ENCODE data around the gene FAM184B.

Gene FAM184B

DNA sequence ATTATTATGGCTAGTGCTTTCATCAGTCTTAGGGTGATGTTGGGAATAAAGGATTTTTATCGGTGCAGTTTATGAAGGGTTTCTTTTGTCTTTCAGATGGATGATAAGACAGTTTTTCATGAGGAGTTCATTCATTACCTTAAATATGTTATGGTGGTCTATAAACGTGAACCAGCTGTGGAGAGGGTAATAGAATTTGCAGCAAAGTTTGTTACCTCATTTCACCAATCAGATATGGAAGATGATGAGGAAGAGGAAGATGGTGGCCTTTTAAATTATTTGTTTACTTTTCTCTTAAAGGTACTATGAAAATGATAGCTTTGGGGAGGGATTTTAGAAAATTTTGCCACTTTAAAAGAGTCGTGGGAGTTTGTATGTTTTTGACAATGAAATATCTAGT is 30.7 kb upstream of the FAM184B start:
- DNase-seq (ENCODE audit: low read depth) = no peak
- TF ChIP-seq, protein P1, sequence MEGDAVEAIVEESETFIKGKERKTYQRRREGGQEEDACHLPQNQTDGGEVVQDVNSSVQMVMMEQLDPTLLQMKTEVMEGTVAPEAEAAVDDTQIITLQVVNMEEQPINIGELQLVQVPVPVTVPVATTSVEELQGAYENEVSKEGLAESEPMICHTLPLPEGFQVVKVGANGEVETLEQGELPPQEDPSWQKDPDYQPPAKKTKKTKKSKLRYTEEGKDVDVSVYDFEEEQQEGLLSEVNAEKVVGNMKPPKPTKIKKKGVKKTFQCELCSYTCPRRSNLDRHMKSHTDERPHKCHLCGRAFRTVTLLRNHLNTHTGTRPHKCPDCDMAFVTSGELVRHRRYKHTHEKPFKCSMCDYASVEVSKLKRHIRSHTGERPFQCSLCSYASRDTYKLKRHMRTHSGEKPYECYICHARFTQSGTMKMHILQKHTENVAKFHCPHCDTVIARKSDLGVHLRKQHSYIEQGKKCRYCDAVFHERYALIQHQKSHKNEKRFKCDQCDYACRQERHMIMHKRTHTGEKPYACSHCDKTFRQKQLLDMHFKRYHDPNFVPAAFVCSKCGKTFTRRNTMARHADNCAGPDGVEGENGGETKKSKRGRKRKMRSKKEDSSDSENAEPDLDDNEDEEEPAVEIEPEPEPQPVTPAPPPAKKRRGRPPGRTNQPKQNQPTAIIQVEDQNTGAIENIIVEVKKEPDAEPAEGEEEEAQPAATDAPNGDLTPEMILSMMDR (conservative IDR thresholded peaks at IDR 0.05; ENCODE audit: low read depth, low read length) = no peak
- peak overlapping the region; percentile 84 for H3K4me3 ChIP-seq (ENCODE audit: low read depth, low read length)

DNA sequence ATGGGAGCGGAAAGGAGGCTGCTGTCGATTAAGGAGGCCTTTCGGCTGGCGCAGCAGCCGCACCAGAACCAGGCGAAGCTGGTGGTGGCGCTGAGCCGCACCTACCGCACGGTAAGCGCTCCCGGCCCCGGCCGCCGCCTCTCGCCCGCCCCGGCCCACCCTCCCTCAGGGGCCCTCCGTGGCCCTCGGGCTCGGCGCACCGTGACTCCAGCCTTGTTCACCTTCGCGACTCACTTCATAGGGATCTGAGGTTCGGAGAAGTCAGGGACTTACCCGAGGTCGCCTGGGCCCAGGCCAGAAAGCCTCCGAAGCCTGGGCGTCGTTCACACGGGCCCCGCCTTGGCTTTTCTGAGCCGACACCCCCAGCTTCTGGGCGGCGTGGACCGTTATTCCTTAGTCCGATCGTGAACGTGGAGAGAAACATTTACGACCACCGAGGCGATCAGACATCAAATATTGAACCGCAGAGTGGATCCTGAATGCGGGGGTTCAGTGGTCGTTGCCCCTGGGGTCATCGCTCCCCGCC is 29.7 kb upstream of the FAM184B start:
- peak overlapping the region; percentile 84 for H3K4me3 ChIP-seq (ENCODE audit: low read depth, low read length)
- DNase-seq (ENCODE audit: low read depth) = no peak
- TF ChIP-seq, protein P1 (conservative IDR thresholded peaks at IDR 0.05; ENCODE audit: low read depth, low read length) = no peak

DNA sequence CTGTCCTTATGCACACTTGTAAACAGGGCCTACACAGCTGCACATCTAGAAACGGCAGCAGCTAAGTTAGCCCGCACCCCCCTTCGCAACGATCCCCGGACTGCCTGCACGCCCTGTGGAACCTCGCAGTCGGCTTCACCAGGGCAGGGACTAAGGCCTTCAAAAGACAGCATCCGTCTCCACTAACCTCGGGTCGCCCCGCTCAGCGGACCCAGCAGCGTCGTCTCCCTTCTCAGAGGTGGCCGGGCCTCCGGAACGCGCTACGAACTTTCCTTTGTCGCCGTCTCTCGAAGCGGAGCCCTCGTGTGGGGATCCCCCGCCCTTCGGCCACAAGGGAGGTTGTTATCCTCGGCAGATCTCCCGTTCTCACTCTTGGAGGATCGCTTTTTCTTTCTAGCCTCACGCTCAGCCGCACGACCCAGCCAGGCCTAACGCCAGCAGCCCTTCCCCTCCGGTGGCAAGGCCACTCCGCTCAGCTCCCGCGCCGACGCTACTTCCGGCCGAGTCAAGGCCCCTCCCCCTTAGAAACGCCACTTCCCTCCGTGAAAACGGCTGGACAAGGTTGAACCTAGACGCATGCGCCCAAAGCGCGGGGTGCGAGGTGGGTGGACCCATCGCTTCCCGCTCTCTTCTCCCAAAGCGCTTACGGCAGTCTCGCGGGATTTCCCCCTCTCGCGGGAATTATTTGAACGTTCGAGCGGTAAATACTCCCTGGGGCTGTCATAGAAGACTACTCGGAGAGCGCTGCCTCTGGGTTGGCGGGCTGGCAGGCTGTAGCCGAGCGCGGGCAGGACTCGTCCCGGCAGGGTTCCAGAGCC is 29.0 kb upstream of the FAM184B start, which contains the start of the genes DCAF16 and NCAPG:
DCAF16 (minus strand) TSS at position 498 of the 818 bp plus-strand sequence. CDS start 6,616 bp downstream, outside the sequence.
NCAPG (plus strand) TSS at position 720 of the 818 bp plus-strand sequence. CDS start 99 bp downstream, outside the sequence.
- DNase-seq (ENCODE audit: low read depth) = peak; percentile 100
- TF ChIP-seq, protein P1 (conservative IDR thresholded peaks at IDR 0.05; ENCODE audit: low read depth, low read length) = no peak
- peak within 1 kb of the TSS; percentile 84 for H3K4me3 ChIP-seq (ENCODE audit: low read depth, low read length)

DNA sequence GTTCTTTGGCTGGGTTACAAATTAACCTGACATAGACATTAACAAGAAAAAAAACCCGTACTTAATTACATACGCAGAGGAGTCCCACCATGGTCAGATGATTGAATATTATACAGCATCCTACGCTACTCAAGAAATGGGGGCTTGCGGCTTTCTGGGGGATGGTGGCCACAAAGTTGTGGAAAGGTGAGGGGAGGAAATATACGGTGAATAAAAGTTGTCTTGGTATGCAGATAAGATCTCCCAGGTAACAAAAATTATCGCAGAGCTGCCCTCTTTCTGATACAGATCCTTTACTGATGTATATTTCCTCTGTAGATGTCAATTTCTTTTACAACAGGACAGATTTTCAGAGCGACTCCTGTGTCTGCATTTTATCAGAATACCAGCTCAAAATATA is 28.2 kb upstream of the FAM184B start:
- no peak for DNase-seq (ENCODE audit: low read depth)
- TF ChIP-seq, protein P1 (conservative IDR thresholded peaks at IDR 0.05; ENCODE audit: low read depth, low read length) = no peak
- H3K4me3 ChIP-seq (ENCODE audit: low read depth, low read length) = peak overlapping the region; percentile 76

DNA sequence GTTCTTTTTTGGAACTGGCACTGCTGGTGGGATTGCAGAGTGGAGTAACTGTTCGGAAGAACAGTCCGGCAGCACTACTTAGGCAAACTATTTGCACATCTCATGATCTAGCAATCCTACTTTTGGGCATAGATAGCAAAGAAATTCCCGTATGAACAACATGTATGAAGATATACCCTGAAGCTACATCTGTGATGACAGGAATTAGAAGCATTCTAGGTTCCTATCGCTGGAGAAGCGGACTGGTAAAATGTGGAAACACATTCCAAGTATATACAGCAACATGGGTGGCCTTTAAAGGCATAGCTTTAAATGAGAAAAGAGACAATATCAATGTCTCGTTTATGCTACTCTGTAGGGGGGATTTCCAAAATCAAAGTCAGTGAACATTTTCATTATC is 26.0 kb upstream of the FAM184B start:
- TF ChIP-seq, protein P1 (conservative IDR thresholded peaks at IDR 0.05; ENCODE audit: low read depth, low read length) = no peak
- DNase-seq (ENCODE audit: low read depth) = peak; percentile 53
- peak overlapping the region; percentile 29 for H3K4me3 ChIP-seq (ENCODE audit: low read depth, low read length)

DNA sequence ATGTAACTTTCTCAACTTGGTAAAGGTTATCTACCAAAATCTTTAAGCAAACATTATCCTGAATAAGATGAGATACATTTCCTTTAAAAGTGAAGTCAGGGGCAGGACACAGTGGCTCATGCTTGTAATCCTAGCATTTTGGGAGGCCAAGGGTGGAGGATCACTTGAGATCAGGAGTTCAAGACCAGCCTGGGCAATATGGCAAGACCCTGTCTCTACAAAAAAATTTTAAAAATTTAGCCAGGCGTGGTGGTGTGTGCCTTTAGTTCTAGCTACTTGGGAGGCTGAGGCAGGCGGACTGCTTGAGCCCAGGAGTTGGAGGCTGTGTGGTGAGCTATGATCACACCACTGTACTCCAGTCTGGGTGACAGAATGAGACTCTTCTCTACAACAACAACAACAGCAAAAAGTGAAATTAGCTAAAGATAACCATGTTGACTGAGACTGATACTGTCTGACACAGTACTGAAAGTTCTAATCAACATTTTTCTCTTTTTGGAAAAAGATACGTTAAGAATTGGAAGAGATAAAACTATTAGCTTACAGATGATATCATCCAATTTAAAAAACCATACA is 24.2 kb upstream of the FAM184B start:
- H3K4me3 ChIP-seq (ENCODE audit: low read depth, low read length) = no peak overlapping the region
- TF ChIP-seq, protein P1 (conservative IDR thresholded peaks at IDR 0.05; ENCODE audit: low read depth, low read length) = no peak
- DNase-seq (ENCODE audit: low read depth) = no peak
